ENCODE results near the gene ADCK1. TPM values are rescaled to one million over a fixed set of nuclear protein-coding genes. Genes with fewer than 3 reads are reported as not detected.

ADCK1 gene, protein sequence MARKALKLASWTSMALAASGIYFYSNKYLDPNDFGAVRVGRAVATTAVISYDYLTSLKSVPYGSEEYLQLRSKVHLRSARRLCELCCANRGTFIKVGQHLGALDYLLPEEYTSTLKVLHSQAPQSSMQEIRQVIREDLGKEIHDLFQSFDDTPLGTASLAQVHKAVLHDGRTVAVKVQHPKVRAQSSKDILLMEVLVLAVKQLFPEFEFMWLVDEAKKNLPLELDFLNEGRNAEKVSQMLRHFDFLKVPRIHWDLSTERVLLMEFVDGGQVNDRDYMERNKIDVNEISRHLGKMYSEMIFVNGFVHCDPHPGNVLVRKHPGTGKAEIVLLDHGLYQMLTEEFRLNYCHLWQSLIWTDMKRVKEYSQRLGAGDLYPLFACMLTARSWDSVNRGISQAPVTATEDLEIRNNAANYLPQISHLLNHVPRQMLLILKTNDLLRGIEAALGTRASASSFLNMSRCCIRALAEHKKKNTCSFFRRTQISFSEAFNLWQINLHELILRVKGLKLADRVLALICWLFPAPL
- 6.0 to 6.4 TPM (median 6.2 TPM) in 5 replicates for total RNA-seq (2022; extraction: Qiagen RNA extraction)

DNA sequence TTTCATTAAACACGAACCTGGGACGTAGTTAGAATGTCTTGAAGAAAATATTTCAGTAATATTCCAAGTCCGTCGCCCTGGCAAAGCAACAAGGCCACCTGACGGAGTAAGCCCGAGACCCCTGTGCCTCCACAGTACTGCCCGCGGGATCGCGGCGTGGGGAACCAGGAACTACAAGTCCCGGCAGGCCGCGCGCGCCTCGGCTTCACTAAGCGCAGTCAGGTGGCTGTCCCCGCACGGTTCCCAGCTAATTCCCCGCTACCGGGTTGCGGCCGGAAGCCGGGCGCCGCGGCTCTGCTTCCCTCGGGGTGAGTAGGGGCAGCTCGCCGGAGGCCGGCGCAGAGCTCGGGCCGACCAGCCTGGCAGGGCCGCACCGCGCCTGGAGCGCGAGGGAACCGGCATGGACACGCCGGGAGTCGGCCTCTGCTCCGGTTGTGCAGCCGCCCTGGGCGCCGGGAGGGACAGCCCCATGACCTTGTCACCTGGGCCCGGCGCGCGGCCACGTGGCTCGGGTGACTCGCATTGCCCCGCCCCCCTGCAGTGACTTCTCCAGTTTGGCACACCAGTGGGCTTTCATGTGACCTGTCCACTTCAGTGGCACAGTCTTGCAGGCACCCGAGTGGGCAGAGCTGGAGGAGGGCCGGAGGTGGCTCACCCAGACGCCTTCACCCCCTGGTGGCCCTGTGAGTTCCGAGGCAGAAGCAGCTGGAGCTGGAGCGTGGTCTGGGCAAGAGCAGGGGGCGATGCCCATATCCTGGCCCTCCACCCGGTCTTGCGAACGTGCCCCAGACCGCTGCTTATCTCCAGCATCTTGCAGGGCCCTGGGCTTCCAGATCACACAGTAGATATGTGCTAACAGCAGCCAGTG is at the start of gene ADCK1:
ADCK1 (plus strand) TSS at position 247 of the 868 bp plus-strand sequence. CDS start 18,870 bp downstream, outside the sequence.

DNA sequence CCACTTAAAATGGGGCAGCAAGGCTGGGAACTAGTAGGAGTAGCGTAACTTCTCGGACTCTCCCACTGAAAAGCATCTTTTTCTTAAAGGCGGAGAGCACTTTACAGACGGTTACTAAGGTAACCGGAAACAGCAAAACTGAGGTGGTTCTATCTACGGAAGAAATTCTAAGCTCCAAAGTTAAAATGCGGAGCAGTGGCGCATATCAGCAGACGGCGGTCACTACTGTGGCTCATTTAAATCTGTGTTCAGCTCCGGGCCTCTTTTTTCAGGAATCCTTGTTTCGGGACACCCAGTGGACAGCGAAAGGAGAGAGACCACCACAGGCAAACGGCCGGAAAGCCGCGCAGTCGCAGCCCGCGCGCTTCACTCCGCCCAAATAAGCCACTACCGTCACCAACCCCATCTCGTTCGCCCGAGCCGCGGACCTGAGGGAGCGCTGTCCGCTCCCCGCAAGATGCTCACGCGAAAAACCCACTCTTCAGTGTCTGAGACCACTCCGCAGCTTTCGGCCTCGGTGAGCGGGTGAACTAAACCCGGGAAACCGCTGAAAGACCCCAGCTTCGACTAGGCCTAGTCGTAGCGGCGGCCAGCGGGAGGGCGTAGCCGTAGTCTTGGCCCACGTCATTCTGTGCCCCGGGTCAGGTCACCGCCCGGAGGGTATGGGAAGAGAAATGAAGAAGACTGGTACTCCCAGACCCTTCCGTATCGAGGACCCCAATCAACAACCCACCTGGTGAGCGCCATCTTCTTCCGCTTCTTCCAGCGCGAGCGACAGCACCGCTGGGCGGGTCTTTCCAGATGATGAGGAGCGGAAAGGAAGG is 39.3 kb upstream of the ADCK1 start, which contains the start of gene SNW1:
SNW1 (minus strand) TSS at position 776 of the 824 bp plus-strand sequence; CDS start at position 747, 29 bp downstream.

Other genes starting within 250 kb of the ADCK1 start
- gene SPTLC2, start 183.5 kb upstream of the ADCK1 start, total RNA-seq (2022; extraction: Qiagen RNA extraction) = 29.7 to 38.5 TPM (median 34.5 TPM) in 5 replicates
- gene ALKBH1, start 92.1 kb upstream of the ADCK1 start, total RNA-seq (2022; extraction: Qiagen RNA extraction) = 14.4 to 15.9 TPM (median 14.9 TPM) in 5 replicates
- gene SLIRP, start 92.0 kb upstream of the ADCK1 start, total RNA-seq (2022; extraction: Qiagen RNA extraction) = 322 to 487 TPM (median 391 TPM) in 5 replicates
- gene SNW1, start 39.0 kb upstream of the ADCK1 start, total RNA-seq (2022; extraction: Qiagen RNA extraction) = 57.3 to 71.8 TPM (median 69.6 TPM) in 5 replicates